Measurements from ENCODE around the gene TP53I11.
A peak's percentile ranks its signal among the peaks of the same experiment; 100 is the strongest.

TP53I11 gene

DNA sequence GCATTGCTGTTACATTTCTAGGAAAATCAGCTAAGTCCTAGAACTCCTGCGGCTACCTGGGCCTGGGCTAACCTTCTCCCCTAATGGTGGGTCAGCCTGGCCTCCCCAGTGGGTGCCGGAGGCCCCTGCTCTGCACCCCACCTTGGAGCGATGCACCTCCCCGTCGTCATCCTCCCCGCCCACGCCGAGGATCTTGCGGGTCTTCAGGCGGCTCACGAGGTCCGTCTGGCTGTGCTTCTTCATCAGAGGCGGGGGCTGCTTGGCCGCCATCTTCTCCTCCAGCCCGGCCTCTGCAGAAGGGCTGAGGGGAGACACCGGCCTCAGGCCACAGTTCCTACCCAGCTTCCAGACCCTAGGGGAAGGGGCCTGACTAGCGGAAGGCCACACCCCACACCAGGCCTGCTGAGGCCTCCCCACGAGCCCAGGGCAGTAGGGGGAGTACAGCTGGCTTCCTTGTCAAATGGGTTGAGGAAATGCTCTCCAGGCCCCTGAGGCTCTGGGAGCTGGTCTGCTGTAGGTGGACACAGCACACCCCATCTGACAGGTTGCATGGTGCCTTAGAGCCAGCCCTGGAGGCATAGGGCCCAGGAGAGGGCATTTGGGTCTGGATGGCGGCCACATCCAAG is 12.5 kb downstream of the TP53I11 start:
- no peak for DNase-seq

DNA sequence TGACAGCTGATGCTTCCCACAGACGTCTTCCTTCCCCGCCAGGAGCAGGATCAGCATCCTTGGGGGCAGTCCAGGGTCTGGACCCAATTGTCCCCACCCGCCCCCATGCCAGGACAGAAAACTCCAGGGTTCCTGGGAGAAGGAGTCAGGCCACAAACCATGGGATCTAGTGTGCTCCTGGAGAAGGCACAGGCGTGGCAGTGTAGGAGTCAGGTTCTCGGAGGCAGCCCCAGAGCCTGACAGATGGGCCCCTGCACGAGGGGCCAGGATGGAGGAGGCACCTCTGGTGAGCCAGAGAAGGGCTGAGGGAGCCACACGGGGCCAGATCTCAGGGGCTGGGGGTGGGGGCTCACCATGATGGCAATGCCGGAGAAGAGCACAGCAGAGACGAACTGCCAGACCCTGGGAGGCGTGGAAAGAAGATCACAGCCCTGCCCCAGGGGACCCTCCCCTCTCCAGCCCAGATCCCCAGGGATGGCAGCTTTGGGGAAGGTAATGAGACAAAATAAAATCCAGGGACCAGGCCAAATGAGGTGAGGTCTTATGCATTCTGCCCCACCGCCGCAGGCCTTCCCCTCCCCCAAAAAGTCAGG is 13.6 kb downstream of the TP53I11 start:
- DNase-seq = peak; percentile 59

DNA sequence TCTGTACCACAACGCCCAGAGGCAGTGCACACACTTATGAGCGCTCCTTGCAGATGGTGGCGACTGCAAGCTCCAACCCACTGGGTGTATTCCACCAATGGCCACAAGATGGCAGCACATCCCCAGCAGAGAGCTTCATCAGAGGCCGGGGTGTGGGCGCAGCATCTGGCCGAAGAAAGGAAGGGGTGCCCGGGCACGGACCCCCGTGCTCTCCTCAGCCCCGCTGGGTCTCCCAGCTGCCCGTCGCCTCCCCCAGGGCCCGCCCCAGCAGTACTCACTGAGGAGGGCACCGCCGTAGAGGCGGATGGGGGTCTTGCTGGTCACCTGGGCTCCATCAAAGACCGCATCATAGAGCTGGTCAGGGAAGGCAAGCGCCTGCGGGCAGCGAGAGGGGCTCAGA is 14.2 kb downstream of the TP53I11 start:
- DNase-seq = no peak

DNA sequence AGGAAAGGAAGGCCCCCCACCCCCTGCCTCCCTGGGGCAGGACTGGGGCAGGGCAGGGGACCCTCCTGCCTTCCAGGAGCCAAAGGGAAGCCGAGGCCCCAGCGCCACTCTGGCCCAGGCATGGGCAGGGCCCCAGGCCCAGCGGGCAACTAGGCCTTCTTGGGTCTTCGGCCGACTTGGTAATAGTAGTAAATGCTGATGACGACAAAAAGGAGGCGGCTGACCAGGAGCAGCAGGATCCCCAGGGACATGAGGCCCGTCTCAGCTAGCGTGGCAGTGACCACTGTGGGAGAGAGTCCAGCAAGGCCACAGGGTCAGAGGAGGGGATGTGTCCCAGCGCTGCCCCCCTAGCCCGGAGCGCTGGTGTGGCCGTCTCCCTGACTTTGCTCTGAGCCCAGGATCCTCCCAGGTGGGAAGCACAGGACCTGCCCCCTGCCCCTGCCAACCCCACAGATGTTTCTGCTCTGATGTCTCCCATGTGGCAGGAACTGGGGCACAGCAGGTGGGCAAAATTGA is 15.9 kb downstream of the TP53I11 start:
- no peak for DNase-seq

DNA sequence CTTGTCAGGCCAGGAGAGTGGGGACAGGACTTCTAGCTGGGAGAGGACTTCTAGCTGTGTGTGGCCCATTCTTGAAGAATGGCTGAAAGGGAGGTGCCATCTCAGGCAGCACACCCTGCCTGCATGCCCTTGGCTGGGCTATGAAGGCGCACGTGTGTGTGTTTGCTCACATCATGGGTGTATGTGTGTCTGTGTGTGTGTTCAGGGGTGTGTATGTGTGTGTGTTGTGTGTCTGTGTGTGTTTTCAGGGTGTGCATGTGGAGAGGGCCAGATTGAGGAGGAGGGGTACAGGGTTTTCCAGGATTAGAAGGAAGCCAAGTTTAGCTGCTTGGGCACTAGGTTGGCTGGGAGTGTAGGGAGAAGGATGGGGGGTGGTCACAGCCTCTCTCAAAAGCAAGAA is 16.6 kb downstream of the TP53I11 start:
- DNase-seq = no peak

DNA sequence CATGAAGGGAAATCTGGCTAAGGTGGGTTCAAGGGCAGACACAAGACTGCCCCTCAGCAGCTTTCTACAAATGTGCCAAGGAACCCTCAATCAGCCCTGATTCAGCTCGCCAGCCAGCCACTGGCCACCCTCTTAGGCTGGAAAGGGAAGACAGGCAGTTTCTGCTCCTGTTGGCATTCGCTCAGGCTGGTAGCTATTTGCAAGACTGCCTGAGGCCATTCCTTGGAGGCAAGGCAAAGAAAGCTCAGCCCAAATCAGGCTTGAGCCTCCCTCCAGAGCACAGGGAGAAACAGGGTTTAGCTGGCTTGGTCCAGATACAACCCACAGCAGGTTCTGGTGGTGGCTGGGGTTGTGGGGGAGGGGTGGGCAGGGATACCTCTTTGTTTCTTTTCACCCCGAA is 19.2 kb downstream of the TP53I11 start:
- DNase-seq = no peak

DNA sequence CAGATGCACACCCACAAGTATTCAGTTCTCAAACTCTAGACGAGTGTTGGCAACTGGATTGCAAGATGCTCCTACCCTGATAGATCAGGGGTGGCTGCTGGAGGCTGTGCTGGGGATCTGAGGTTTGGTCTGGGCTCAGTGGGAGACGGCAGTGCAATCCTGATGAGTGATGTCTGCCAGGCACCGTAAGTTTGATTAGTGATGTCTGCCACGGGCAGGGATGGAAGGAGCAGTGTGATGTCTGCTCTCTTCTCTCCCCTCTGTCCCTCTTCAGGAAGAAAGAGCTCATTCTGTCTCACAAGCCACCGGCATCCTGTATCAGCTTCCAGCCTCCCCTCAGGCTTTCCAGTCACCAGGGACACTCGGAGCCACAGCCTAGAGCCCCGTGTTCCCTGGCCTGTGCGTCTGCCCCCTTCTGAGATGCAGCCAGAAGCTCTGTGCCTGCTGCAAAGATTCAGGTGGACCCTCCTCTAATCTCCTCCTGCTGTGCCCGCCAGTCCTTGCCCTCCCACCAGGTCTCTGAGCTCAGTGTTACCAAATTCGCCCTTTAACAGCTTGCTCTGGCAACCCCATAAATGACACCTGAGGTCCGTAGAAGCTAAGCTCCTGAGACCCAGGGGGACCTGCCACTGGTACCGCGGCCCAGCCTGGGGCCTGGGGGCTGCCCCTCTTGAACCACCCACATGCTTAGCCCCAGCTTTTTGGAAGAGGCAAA is 19.9 kb downstream of the TP53I11 start:
- no peak for DNase-seq

DNA sequence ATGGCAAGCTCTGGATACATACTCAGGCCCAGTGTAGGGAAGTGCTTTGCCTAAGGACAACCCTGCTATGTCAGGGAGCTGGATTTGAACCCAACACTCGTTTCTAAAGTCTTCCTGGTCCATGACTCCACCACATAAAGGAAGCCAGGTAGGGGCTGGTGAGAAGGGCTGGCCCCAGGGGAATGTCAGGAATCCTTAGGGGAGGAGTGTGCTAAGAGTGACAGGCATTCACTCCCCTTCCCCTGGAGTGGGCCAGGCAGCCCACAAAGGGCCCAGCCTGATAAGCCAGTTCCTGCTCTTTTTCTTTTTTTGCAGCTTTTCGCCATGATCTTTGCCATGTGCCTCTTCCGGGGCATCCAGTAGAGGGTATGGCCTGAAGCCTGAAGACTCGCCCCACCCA is 21.9 kb downstream of the TP53I11 start:
- DNase-seq = no peak

DNA sequence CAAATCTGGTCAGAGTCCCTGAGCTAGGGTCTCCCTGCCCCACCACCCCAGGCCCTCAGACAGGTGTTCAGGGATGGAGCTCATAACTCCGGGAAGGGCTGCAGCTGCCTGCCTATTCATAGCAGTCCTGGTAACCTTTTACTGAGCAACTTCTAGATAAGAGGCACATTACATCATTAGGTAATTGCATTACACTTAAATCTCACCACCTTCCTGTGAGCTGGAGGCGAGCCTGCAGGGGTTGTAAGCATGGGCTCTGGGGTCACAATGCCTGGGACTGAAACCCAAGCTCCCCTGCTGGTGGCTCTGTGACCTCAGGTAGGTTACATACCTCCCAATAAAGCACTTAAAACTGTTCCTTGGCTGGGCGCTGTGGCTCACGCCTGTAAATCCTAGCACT is 22.5 kb downstream of the TP53I11 start:
- DNase-seq = no peak

DNA sequence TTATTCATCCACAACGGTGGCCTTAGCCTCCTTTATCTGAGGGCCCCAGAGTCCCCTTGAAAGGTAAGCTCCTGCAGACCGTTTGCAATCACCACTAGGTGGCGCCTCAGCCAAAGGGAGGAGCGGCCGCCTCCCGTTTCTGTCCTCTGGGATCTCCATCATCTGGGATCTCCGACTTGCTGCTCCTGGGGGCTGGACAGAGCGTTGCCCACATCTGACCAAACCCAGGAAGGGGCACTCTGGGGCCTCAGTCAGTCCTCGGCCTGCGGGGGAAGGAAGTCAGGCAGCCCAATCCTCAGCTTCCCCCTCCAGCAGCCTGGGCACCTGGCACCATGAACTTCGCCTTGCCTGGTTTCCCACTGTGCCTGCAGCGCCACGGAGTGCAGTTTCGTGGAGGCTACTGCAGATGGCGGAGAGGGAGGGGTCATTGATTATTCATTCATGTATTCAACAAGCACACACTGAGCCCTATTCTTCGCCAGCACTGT is 23.5 kb downstream of the TP53I11 start:
- DNase-seq = no peak

DNA sequence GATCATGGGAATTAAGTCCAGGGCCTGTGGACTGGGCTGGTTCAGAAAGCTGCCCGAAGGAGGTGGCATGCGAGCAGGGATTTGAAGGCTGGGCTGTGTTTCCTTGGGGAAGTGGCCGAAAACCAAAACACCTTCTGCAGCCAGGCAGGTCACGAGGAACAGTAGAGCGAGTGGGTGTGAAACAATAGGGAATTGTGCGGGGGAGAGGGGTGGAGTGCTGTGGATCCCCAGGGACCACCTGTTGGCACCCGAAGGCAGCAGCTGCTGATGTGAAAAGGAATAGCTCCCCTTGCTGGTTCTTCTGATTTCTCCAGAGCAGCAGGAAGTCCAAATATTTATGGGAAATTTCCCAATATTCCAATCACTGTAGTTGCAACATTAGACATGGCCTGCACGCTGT is 24.6 kb downstream of the TP53I11 start:
- DNase-seq = no peak

DNA sequence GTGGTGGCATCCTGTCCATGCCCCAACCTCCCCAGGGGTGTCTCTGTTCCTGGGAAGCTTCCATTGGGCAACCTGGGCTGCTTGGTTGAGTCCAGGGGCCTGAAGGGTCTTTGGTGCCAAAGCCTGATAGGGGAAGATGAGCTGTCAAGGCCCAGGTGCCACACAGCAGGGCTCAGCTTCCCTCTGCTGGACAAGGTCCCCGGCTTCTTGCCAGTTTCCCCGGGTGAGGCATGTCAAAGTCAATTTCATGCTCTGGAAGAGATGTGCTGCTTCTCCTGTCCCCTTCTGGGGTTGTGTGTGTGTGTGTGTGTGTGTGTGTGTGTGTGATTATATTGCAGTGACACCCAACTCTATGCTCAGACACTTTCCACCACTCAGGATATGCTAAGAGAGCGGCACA is 26.9 kb downstream of the TP53I11 start:
- DNase-seq = no peak

DNA sequence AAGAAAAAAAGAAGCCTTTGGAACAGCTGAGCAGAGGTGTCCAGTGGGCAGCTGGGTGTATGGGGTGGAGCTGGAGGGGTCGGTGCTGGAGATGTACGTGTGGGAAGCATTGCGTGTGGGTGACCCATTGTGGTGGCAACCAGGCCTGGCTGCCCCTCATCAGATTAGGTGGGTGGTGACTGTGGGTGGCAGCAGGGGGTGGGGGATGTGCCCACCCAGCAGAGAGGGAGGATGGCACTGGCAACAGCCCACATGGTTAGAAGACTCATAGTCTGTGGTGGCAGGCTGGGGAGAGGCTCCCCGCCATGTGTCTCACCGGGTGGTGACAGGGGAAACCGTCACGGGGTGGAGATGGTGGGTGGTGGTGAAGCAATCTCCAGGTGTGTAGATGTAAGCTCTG is 27.6 kb downstream of the TP53I11 start:
- no peak for DNase-seq

DNA sequence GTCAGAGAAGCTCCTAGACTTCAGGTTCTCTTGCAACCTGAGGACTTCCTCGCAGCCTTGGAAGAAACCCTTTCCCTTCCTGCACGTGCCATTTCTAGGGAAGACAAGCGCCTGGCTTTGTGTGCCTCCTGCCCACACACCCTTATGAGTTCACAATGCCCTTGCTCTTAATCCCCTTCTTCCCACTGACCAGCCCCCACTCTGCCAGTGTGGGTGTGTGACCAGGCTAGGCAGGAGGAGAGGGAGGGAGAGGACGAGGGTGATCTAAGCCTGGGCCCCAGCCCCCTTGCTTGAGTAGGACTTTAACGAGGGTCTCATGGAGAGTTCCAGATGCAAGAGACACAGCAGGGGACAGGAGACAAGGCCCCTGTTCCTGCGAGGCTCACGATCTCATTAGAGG is 30.2 kb downstream of the TP53I11 start:
- no peak for DNase-seq

DNA sequence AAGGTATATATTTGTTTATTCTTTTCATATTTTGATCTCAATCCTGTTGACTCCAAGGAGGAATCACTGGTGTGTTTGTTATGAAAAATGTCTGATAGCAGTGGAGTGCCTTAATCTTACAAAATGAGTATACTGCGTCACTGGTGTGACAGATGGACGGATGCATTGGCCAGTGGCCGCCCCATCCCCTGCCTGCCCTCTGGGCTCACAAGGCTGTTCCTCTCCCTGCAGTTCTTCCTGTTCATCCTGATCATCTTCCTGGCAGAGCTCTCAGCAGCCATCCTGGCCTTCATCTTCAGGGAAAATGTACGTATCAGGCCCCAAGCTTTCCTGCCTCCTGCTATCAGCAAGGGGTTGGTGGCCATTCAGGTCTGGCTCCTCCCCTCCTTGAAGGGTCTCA is 32.9 kb downstream of the TP53I11 start:
- DNase-seq = no peak

DNA sequence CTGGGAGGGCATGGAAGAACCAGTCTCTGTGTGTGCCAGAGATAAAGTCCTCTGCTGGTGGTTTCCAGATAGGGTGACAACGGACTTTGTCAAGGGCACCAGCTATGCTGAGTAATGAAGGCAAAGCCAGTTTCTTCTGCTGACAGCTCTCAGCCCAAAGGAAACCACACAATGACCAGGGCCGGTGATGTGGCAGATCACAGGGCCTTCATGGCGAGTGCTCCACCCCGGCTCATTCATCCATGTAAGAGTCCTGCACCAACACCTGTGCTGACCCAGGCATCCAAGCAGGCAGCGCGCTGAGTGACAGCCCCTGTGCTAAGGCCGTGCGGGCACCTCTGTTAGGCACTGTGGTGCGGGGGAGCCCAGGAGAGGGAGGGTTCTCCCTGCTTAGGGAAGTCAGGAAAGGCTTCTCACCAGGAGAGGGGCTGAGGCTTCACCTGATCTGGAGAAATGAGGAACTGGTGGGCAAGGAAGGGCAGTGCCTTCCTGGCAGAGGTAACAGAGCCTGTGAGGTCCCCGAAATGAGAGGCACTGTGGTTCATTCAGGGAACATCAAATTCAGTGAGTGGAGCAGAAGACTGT is 33.8 kb downstream of the TP53I11 start:
- no peak for DNase-seq

DNA sequence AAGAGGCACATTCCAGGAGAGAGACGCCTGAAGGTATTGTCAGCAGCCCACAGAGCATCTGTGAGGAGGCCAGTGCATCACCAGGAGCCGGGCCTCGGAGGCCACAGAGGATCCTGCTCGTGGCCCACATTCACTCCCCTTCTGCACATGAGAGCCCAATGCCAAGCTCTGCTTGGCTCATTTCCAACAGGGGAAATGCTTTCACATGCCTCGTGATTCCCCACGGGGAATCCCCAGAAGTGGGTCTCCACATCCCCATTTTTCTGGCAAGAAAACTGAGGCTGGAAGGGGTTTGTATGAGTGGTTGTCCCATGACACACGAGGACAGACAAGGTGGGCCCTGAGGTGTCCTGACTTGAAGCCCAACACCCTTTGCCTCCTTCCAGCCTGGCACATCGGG is 34.4 kb downstream of the TP53I11 start:
- no peak for DNase-seq

DNA sequence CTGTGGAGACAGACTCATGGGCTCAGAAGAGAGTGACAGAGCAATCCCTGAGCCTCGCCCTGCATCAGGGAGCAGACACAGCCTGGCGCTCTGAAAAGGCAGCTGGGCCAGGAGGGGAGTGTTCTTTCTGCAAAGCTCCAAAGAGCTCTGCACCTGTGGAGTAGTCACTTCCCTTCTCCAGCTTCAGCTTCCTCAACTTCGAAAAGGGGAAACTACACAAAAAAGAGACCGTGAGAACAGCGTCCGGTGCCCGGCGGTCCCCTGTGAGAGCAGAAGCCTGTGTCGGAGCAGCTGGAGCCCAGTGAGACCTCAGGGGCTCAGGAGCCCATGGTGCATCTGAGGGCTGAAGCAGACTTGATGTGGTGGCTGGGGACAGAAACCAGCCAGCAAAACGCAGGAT is 35.1 kb downstream of the TP53I11 start:
- DNase-seq = no peak

DNA sequence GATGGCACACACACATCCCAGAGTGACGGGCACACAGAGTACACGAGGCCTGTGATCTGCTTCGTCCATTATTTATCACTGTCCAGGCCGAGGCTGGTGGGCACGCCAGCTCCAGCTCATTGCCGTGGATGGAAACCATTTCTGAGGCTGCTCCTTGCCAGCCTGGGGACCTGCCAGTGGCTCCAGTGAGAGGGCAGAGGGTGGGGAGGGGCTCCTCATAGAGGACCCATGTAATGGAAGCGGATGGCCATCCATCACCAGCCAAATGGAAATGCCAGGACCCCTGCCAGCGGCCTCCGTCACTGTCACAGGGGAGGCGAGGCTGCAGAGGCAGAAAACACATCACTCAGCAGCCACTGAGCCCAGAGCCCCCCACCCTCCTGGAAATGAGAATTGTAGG is 35.7 kb downstream of the TP53I11 start:
- DNase-seq = no peak

DNA sequence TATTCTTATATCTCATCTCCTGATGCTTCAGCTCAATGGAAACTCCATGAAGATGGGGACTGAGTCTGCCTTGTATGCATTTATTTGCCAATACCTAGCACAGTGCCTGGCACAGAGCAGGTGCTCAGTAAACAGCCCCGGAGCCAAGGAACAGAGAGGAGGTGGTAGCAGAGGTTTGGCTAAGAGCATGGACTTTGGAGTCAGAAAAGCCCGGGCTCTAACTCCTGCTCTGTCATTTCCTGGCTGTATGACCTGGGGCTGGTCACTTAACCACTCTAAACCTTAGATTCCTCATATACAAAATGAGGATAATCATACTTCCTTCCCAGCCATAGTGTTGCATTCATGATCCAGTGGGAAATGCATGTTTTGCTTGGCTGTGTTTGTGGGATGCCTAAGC is 36.6 kb downstream of the TP53I11 start:
- no peak for DNase-seq

DNA sequence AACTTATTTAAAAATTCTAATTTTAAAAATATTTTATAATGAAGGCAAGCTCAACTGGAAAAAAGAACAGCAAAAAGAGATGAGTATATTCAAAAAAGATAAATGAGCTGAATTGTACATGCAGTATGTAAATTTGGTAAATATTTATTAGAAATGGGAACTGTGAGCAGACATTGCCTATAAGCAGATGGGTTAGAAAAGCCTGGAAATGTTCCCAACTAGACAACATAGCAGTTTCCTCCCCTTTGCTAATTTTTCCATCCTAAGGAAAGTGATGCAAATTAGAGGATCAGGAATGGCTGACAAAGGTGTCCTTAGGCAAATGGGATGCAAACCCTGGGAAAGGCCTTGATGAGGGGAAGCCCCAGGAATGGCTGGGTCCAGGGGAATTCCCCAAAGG is 37.2 kb downstream of the TP53I11 start:
- no peak for DNase-seq

DNA sequence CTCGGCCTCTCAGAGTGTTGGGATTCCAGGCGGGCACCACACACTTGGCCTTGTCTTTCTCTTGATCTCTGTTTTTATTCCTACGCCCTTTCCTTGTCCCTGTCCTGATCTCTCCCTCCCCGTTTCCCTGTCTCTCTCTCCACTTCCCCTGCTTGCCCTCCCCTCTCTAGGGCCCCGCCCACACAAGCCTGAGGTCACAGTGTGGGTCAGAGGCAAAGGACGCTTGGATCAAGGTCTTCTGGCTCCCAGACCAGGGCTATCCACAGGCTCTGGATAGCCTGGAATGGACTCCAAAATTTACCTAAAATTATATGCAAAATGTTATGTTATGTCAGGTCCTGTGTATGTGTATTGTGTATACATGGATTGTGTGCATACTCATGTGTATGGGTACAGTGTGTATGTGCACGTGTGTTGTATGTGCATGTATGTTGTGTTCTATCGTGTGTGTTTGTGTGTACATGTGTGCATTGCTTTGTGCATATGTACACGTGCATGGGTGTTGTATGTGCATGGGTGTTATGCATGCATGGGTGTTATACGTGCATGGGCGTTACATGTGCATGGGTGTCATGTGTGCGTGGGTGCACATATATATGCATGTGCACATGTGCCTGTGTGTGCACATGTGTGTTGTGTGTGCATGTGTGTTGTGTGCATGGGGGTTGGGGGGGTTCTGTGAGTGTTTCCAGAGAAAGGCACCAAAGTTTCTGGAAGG is 38.3 kb downstream of the TP53I11 start:
- no peak for DNase-seq
